C4-2B (cell line): ENCODE measurements around the gene CA12.

Experiments
- ZFX ChIP-seq: fragments of 450-650 bp; IDR thresholded peaks from 2 replicates; pipeline ENCODE4 v1.6.1; 2017
- TF ChIP-seq, protein P1 (sequence below): fragments of 450-650 bp; conservative IDR thresholded peaks from 2 replicates; pipeline ENCODE4 v1.5.1; 2017; ENCODE audit warnings: mild to moderate bottlenecking

DNA sequence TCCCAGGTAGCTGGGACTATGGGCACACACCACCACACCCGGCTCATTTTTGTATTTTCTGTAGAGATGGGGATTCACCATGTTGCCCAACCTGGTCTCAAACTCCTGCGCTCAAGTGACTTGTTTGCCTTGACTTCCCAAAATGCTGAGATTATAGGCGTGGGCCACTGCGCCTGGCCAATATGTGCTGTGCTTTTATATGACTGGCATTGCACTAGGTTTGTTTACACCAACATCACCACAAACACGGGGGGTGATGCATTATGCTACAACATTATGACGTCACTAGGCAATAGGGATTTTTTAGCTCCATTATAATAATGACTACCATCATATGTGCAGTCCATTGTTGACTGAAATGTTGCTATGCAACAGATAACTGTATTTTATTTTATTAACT, 97.3 kb downstream of the CA12 start:
- TF ChIP-seq, protein P1, sequence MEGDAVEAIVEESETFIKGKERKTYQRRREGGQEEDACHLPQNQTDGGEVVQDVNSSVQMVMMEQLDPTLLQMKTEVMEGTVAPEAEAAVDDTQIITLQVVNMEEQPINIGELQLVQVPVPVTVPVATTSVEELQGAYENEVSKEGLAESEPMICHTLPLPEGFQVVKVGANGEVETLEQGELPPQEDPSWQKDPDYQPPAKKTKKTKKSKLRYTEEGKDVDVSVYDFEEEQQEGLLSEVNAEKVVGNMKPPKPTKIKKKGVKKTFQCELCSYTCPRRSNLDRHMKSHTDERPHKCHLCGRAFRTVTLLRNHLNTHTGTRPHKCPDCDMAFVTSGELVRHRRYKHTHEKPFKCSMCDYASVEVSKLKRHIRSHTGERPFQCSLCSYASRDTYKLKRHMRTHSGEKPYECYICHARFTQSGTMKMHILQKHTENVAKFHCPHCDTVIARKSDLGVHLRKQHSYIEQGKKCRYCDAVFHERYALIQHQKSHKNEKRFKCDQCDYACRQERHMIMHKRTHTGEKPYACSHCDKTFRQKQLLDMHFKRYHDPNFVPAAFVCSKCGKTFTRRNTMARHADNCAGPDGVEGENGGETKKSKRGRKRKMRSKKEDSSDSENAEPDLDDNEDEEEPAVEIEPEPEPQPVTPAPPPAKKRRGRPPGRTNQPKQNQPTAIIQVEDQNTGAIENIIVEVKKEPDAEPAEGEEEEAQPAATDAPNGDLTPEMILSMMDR: no peak
- TF ChIP-seq ZFX: no peak
